ENCODE data around the gene POLR2J.
"Not testable (repeated sequence)": the region's sequence is repeated elsewhere in the genome, so short reads cannot be mapped to it uniquely, and the experiment has no call there.

DNA sequence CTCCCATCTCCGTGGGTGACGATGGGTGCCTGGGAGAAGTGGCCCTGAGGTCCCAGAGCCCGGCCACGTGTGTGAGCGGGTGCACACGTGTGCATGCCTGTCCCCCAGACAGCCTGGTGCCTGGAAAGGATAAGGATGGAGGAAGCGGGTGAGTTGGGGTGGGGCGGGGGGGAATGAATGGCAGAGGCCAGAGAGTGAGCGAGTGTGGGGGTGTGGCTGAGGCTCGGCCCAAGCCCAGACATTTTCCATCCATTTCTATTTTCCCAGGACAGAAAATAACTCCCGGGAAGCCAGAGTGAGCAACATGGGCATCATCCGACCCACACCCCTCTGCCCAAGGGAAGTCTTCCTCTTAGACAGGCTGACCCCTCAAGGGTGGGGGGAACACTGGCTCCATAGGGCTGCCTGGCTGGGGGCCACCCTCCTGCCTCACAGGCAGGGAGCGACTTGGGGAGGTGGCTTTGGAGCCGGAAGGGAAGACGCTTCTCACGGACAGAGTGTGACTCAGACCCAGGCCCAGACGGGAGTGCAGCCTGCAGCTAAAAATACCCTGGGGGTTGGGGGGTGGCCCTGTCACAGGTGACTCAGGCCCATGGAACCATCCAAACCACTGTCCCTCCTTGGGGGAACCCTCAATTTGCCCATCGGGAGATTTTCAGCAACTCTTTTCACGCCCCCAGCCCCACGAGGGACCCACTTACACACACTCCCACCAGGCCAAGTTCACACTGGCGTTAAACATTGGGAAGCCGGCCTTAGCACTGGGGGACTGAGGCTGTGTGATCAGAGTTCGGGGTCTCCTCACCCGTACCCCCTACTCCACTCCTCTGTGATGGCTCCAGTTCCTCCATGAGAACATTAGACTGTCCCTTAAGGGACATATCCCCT is 26.8 kb upstream of the POLR2J start:
- not testable (repeated sequence) for TF ChIP-seq TAF1 (conservative IDR thresholded peaks at IDR 0.05); SP1 (IDR thresholded peaks at IDR 0.05)
- TF ChIP-seq, protein P1, sequence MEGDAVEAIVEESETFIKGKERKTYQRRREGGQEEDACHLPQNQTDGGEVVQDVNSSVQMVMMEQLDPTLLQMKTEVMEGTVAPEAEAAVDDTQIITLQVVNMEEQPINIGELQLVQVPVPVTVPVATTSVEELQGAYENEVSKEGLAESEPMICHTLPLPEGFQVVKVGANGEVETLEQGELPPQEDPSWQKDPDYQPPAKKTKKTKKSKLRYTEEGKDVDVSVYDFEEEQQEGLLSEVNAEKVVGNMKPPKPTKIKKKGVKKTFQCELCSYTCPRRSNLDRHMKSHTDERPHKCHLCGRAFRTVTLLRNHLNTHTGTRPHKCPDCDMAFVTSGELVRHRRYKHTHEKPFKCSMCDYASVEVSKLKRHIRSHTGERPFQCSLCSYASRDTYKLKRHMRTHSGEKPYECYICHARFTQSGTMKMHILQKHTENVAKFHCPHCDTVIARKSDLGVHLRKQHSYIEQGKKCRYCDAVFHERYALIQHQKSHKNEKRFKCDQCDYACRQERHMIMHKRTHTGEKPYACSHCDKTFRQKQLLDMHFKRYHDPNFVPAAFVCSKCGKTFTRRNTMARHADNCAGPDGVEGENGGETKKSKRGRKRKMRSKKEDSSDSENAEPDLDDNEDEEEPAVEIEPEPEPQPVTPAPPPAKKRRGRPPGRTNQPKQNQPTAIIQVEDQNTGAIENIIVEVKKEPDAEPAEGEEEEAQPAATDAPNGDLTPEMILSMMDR (IDR thresholded peaks at IDR 0.05; ENCODE audit: low read depth, low read length, missing input control) = not testable (repeated sequence)
